Left lung (tissue), 10 donors: ENCODE measurements around the gene FN1. TPM values are rescaled to one million over a fixed set of nuclear protein-coding genes. Genes with fewer than 3 reads are reported as not detected.
A peak's percentile ranks its signal among the peaks of the same experiment; 100 is the strongest.

Experiments
- ATAC-seq: fragments of 200-7000 bp; cut with Tn5 transposase; one replicate; pipeline ENCODE4 v1.9.1; 2020; ENCODE audit warnings: moderate library complexity
- DNase-seq, 4 donors: peaks; one replicate each; pipeline ENCODE4 v3.0.0-alpha.2; 2013 to 2020
- H3K27ac ChIP-seq, 2 donors: fragments of 200-600 bp; sonication (generic) in 1 of 2; one replicate each; pipeline versions ENCODE4 v1.5.0 to v1.8.0; 2020 to 2021
- H3K27me3 ChIP-seq, 2 donors: fragments of 200-600 bp; sonication (generic) in 1 of 2; one replicate each; pipeline versions ENCODE4 v1.5.0 to v1.8.0; 2020 to 2021
- H3K36me3 ChIP-seq, 2 donors: fragments of 200-600 bp; sonication (generic) in 1 of 2; one replicate each; pipeline versions ENCODE4 v1.5.0 to v1.8.0; 2020 to 2021
- H3K4me1 ChIP-seq, 2 donors: fragments of 200-600 bp; one replicate each; pipeline ENCODE4 v1.8.0; 2021
- H3K4me3 ChIP-seq, 2 donors: fragments of 200-600 bp; sonication (generic) in 1 of 2; one replicate each; pipeline versions ENCODE4 v1.5.0 to v1.8.0; 2020 to 2021; ENCODE audit warnings: mild to moderate bottlenecking in 1 of 2
- H3K9me3 ChIP-seq, 2 donors: fragments of 200-600 bp; sonication (generic) in 1 of 2; one replicate each; pipeline versions ENCODE4 v1.5.0 to v1.8.0; 2020 to 2021
- CTCF ChIP-seq, 2 donors: fragments of 200-600 bp; sonication (generic) in 1 of 2; IDR thresholded peaks; one replicate each; pipeline versions ENCODE4 v1.5.0 to v1.8.0; 2021; ENCODE audit warnings: antibody characterized with exemption in 2 of 2
- intact Hi-C, 2 donors: fragments of 100-400 bp; cut with DNase I; formaldehyde crosslinking; loops; one replicate each; pipeline versions ENCODE4 v1.11.2 to v1.14.2; 2022
- polyA plus RNA-seq, 6 donors: library from polyadenylated mRNA; unstranded; fragments of 120-200 nt; gene quantifications; one replicate each; pipeline ENCODE4 v1.2.1, GENCODE V29; 2013; ENCODE audit not compliant: insufficient read length in 6 of 6
- total RNA-seq, 2 donors: library from RNA; stranded (reverse); fragmentation: NEBNext Ultra II Directional; extraction: Animal tissue kit (Norgen Biotek cat#: 25700); gene quantifications; one replicate each; pipeline ENCODE4 v1.2.1, GENCODE V29; 2021
- donor health status: DM: no; HTN: yes; CAD: no.
- donor health status: DM: no; HTN: no; CAD: no.

Gene FN1
- total and polyA plus RNA-seq, 8 donors: 1,663 to 3,073 (median 1,855) TPM

- H3K27ac ChIP-seq: peak overlapping the region in 1 of 2 donors; percentile 10
- H3K9me3 ChIP-seq: no peaks in the 10 kb centered on the region
- no peaks in the 10 kb centered on the region for H3K27me3 ChIP-seq
- intact Hi-C loops: no loop called here
- peaks cover 0 to 45% of the 10 kb centered on the region in 2 donors for H3K36me3 ChIP-seq
- ATAC-seq (no peak), DNase-seq (no peak)
- H3K4me1 ChIP-seq: peaks cover 10 to 15% of the 10 kb centered on the region in 2 donors
- TF ChIP-seq CTCF (IDR thresholded peaks at IDR 0.05): no peak
- H3K4me3 ChIP-seq: no peak overlapping the region
Measured at GRCh38 chr2:215423234-215423633, 12.6 kb downstream of the FN1 start.

- Histone ChIP-seq H3K36me3 (peaks cover 0 to 40% of the 10 kb centered on the region in 2 donors), H3K27ac (no peak overlapping the region), H3K9me3 (no peaks in the 10 kb centered on the region), H3K27me3 (no peaks in the 10 kb centered on the region), H3K4me1 (peaks cover 10 to 19% of the 10 kb centered on the region in 2 donors), H3K4me3 (no peak overlapping the region)
- no peak for TF ChIP-seq CTCF (IDR thresholded peaks at IDR 0.05)
- ATAC-seq (no peak), DNase-seq (no peak)
- intact Hi-C loops: no loop called here
Measured at GRCh38 chr2:215422676-215423075, 13.2 kb downstream of the FN1 start.

- peaks cover 10 to 19% of the 10 kb centered on the region in 2 donors for H3K4me1 ChIP-seq
- peaks cover 0 to 37% of the 10 kb centered on the region in 2 donors for H3K36me3 ChIP-seq
- DNase-seq: no peak
- H3K4me3 ChIP-seq: no peak overlapping the region
- no peak for TF ChIP-seq CTCF (IDR thresholded peaks at IDR 0.05)
- no peak for ATAC-seq
- peak overlapping the region in 1 of 2 donors; percentile 17 for H3K27ac ChIP-seq
- intact Hi-C loops: no loop called here
- H3K9me3 ChIP-seq: no peaks in the 10 kb centered on the region
- no peaks in the 10 kb centered on the region for H3K27me3 ChIP-seq
Measured at GRCh38 chr2:215421859-215422461, 13.9 kb downstream of the FN1 start.

GRCh38 chr2:215420471-215420935 is 15.4 kb downstream of the FN1 start:
- H3K36me3 ChIP-seq: peaks cover 0 to 31% of the 10 kb centered on the region in 2 donors
- peaks cover 10 to 20% of the 10 kb centered on the region in 2 donors for H3K4me1 ChIP-seq
- no peak overlapping the region for H3K27ac ChIP-seq
- TF ChIP-seq CTCF (IDR thresholded peaks at IDR 0.05): no peak
- H3K4me3 ChIP-seq: no peak overlapping the region
- DNase-seq: no peak
- intact Hi-C loops: no loop called here
- ATAC-seq: peak; percentile 9
- H3K9me3 ChIP-seq: no peaks in the 10 kb centered on the region
- no peaks in the 10 kb centered on the region for H3K27me3 ChIP-seq

- intact Hi-C loops: no loop called here
- Histone ChIP-seq H3K4me3 (no peak overlapping the region), H3K27me3 (no peaks in the 10 kb centered on the region), H3K4me1 (peaks cover 10 to 26% of the 10 kb centered on the region in 2 donors), H3K36me3 (peaks cover 0 to 26% of the 10 kb centered on the region in 2 donors), H3K27ac (no peak overlapping the region), H3K9me3 (no peaks in the 10 kb centered on the region)
- TF ChIP-seq CTCF (IDR thresholded peaks at IDR 0.05): no peak
- ATAC-seq (peak; percentile 45), DNase-seq (no peak)
Measured at GRCh38 chr2:215419769-215420470, 15.9 kb downstream of the FN1 start.
